UCSD-AML1 (cell line): ENCODE data around the gene LRP6.
"Not testable (repeated sequence)": the region's sequence is repeated elsewhere in the genome, so short reads cannot be mapped to it uniquely, and the experiment has no call there.

Experiments
- DNase-seq: peaks from one replicate; lab custom pipeline; 2025; ENCODE audit not compliant: unreplicated experiment; lab: John Stamatoyannopoulos, UW

The LRP6 gene

GRCh38 chr12:12266873-12267741 is at the start of gene LRP6:
Gene LRP6, minus strand, starts transcription at chr12:12267044. Its CDS starts 309 bp downstream, at chr12:12266735.
- DNase-seq = peak; percentile 87

GRCh38 chr12:12315838-12316237 is 49.0 kb upstream of the LRP6 start:
- no peak for DNase-seq

GRCh38 chr12:12310695-12311094 is 43.9 kb upstream of the LRP6 start:
- not testable (repeated sequence) for DNase-seq

GRCh38 chr12:12305568-12306300 is 38.9 kb upstream of the LRP6 start:
- no peak for DNase-seq

GRCh38 chr12:12302976-12303375 is 36.1 kb upstream of the LRP6 start:
- no peak for DNase-seq

GRCh38 chr12:12301122-12301521 is 34.3 kb upstream of the LRP6 start:
- DNase-seq = no peak

- DNase-seq = no peak
Observed at GRCh38 chr12:12297201-12297830, 30.5 kb upstream of the LRP6 start.

- DNase-seq = no peak
Observed at GRCh38 chr12:12294215-12295005, 27.6 kb upstream of the LRP6 start.

GRCh38 chr12:12290206-12290605 is 23.4 kb upstream of the LRP6 start:
- DNase-seq = no peak

- DNase-seq = no peak
Observed at GRCh38 chr12:12286441-12286840, 19.6 kb upstream of the LRP6 start.

GRCh38 chr12:12282761-12283425 is 16.0 kb upstream of the LRP6 start:
- DNase-seq = no peak

GRCh38 chr12:12282202-12282601 is 15.4 kb upstream of the LRP6 start:
- DNase-seq = no peak

GRCh38 chr12:12281134-12281533 is 14.3 kb upstream of the LRP6 start:
- no peak for DNase-seq

GRCh38 chr12:12278899-12279298 is 12.1 kb upstream of the LRP6 start:
- DNase-seq = no peak

GRCh38 chr12:12275874-12276273 is 9.0 kb upstream of the LRP6 start:
- DNase-seq = no peak

- no peak for DNase-seq
Observed at GRCh38 chr12:12273291-12273957, 6.6 kb upstream of the LRP6 start.

- DNase-seq = no peak
Observed at GRCh38 chr12:12272869-12273268, 6.0 kb upstream of the LRP6 start.

- no peak for DNase-seq
Observed at GRCh38 chr12:12270226-12270625, 3.4 kb upstream of the LRP6 start.

GRCh38 chr12:12267742-12268200 is 927 bp upstream of the LRP6 start:
- no peak for DNase-seq

- DNase-seq = no peak
Observed at GRCh38 chr12:12266389-12266872, 413 bp downstream of the LRP6 start.
